Adrenal gland (tissue), 12 donors: ENCODE data around the gene NCOA1. TPM values are rescaled to one million over a fixed set of nuclear protein-coding genes. Genes with fewer than 3 reads are reported as not detected.

Source experiments
- DNase-seq, 7 donors: peaks; one replicate each; pipeline ENCODE4 v3.0.0-alpha.2; 2019 to 2020
- H3K27ac ChIP-seq, 5 donors: fragments of 200-600 bp; sonication (generic) in 4 of 5; 1 replicate in 3 of 5; 2 replicates in 2 of 5; pipeline versions ENCODE4 v1.5.1 to v1.8.0; 2016 to 2020; ENCODE audit warnings: mild to moderate bottlenecking in 1 of 5
- H3K27me3 ChIP-seq: fragments of 200-600 bp; 2 replicates; pipeline ENCODE4 v1.8.0; 2021
- H3K36me3 ChIP-seq, 2 donors: fragments of 200-600 bp; replicated peaks in 1 of 2; 1 replicate in 1 of 2; 2 replicates in 1 of 2; pipeline versions ENCODE4 v1.5.1 to v1.8.0; 2018 to 2022
- H3K4me1 ChIP-seq, 2 donors: fragments of 200-600 bp; replicated peaks in 1 of 2; 1 replicate in 1 of 2; 2 replicates in 1 of 2; pipeline versions ENCODE4 v1.5.1 to v1.8.0; 2018 to 2021
- H3K4me3 ChIP-seq, 4 donors: fragments of 200-600 bp; sonication (generic) in 3 of 4; one replicate each; pipeline ENCODE4 v1.5.1; 2016 to 2018
- H3K9me3 ChIP-seq, 3 donors: fragments of 200-600 bp; sonication (generic) in 1 of 3; replicated peaks in 1 of 3; 1 replicate in 2 of 3; 2 replicates in 1 of 3; pipeline versions ENCODE4 v1.5.1 to v1.8.0; 2016 to 2021
- POLR2A ChIP-seq, 2 donors: fragments of 450-650 bp; IDR thresholded peaks; one replicate each; pipeline ENCODE4 v1.6.1; 2017; ENCODE audit warnings: antibody characterized with exemption in 2 of 2, mild to moderate bottlenecking in 2 of 2, moderate library complexity in 1 of 2
- WGBS, 4 donors: extraction: QIAGEN DNeasy Blood & Tissue Kit in 2 of 4; methylation state at CpG; one replicate each; pipeline versions ENCODE4 v1.1.5 to v1.1.7; 2013 to 2017; 5-methylcytosine and 5-hydroxymethylcytosine counted together
- intact Hi-C, 2 donors: fragments of 100-400 bp; cut with DNase I; formaldehyde crosslinking; loops; one replicate each; pipeline versions ENCODE4 v1.14.1 to v1.15.0; 2022 to 2023
- polyA plus RNA-seq, 3 donors: library from polyadenylated mRNA; stranded (reverse); fragments of 200-250 nt in 2 of 3; fragments of 350-450 nt in 1 of 3; fragmentation: Illumina TruSeq in 1 of 3; extraction: RNeasy Lipid Tissue Mini Kit (QIAGEN cat#74804) in 1 of 3; gene quantifications; one replicate each; pipeline ENCODE4 v1.2.3, GENCODE V29; 2013 to 2014
- total RNA-seq, 9 donors: library from RNA; depleted of rRNA in 4 of 9; stranded (reverse); fragments of >200 nt in 4 of 9; fragments of 120-200 nt in 1 of 9; fragmentation: NEBNext Ultra II Directional in 1 of 9; extraction: Animal tissue kit (Norgen Biotek cat#: 25700) in 1 of 9; gene quantifications; one replicate each; pipeline versions ENCODE4 v1.1.0 to v1.2.4, GENCODE V29; 2013 to 2023
- TF ChIP-seq, protein P1 (sequence below), 6 experiments: fragments of 450-650 bp in 4 of 6; fragments of 200-600 bp in 2 of 6; sonication (generic) in 1 of 6; IDR thresholded peaks; 1 replicate in 5 of 6; 2 replicates in 1 of 6; pipeline versions ENCODE4 v1.5.1 to v1.8.0; 2016 to 2021; ENCODE audit warnings: antibody characterized with exemption in 6 of 6, mild to moderate bottlenecking in 2 of 6, moderate library complexity in 1 of 6
- donor health status: healthy with polysubstance abuse.
- donor health status: Bipolar disorder and iron deficiency.
- donor health status: DM: yes; HTN: yes; CAD: no.
- donor health status: DM: no; HTN: no; CAD: no.
- donor health status: DM: no; HTN: no; CAD: no.
- donor health status: DM: yes; HTN: yes; CAD: no.

NCOA1 gene
- total and polyA plus RNA-seq, 12 donors, result 13.6 to 85.5 (median 43.6) TPM

- H3K4me3 ChIP-seq, result no peak overlapping the region
- WGBS, 4 donors, result 83 to 91% (median 87%) methylated on average over 1 of the region's 1 CpG
- DNase-seq, result no peak
- H3K27ac ChIP-seq, result no peak overlapping the region
- no peaks in the 10 kb centered on the region for H3K36me3 ChIP-seq
- no peaks in the 10 kb centered on the region for H3K27me3 ChIP-seq
- no peaks in the 10 kb centered on the region for H3K9me3 ChIP-seq
- peaks cover 0 to 8% of the 10 kb centered on the region in 2 donors for H3K4me1 ChIP-seq
- TF ChIP-seq, protein P1, sequence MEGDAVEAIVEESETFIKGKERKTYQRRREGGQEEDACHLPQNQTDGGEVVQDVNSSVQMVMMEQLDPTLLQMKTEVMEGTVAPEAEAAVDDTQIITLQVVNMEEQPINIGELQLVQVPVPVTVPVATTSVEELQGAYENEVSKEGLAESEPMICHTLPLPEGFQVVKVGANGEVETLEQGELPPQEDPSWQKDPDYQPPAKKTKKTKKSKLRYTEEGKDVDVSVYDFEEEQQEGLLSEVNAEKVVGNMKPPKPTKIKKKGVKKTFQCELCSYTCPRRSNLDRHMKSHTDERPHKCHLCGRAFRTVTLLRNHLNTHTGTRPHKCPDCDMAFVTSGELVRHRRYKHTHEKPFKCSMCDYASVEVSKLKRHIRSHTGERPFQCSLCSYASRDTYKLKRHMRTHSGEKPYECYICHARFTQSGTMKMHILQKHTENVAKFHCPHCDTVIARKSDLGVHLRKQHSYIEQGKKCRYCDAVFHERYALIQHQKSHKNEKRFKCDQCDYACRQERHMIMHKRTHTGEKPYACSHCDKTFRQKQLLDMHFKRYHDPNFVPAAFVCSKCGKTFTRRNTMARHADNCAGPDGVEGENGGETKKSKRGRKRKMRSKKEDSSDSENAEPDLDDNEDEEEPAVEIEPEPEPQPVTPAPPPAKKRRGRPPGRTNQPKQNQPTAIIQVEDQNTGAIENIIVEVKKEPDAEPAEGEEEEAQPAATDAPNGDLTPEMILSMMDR (IDR thresholded peaks at IDR 0.05), result no peak
- no peak for TF ChIP-seq POLR2A (IDR thresholded peaks at IDR 0.05)
- intact Hi-C loops, result no loop called here
Measured at GRCh38 chr2:24638568-24638967, 147.5 kb downstream of the NCOA1 start.

- no peaks in the 10 kb centered on the region for H3K9me3 ChIP-seq
- no peak overlapping the region for H3K27ac ChIP-seq
- H3K4me3 ChIP-seq, result no peak overlapping the region
- intact Hi-C loops, result no loop called here
- H3K4me1 ChIP-seq, result peaks cover 0 to 8% of the 10 kb centered on the region in 2 donors
- TF ChIP-seq POLR2A (IDR thresholded peaks at IDR 0.05), result no peak
- no peaks in the 10 kb centered on the region for H3K36me3 ChIP-seq
- no peak for DNase-seq
- H3K27me3 ChIP-seq, result no peaks in the 10 kb centered on the region
- 90 to 97% (median 93%) methylated on average over 1 of the region's 1 CpG for WGBS, 4 donors
Measured at GRCh38 chr2:24642351-24642750, 151.3 kb downstream of the NCOA1 start.

DNA sequence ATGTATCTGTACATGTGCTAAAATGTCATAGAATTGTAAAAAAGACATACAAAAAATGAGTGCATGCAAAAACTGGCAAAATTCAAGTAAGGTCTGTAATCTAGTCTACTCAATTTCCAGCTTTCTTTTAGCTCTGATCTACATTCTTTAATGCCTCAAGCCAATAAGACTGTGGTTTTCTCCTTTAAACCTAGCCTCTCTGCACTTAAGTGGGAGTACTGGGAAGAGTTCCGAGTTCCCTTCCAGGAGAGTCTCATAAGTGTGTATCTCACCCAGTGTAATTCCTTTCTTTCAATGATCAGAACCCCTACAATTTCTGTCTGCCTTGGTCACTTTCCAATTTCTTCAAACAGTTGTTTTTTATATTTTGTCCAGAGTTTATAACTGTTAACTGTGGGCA is 152.0 kb downstream of the NCOA1 start:
- 78 to 96% (median 94%) methylated on average over 1 of the region's 1 CpG for WGBS, 4 donors
- intact Hi-C loops, result no loop called here
- Histone ChIP-seq H3K27me3 (no peaks in the 10 kb centered on the region), H3K9me3 (no peaks in the 10 kb centered on the region), H3K36me3 (no peaks in the 10 kb centered on the region), H3K4me1 (peaks cover 0 to 8% of the 10 kb centered on the region in 2 donors), H3K27ac (no peak overlapping the region), H3K4me3 (no peak overlapping the region)
- TF ChIP-seq, protein P1 (IDR thresholded peaks at IDR 0.05), result no peak
- TF ChIP-seq POLR2A (IDR thresholded peaks at IDR 0.05), result no peak
- DNase-seq, result no peak

DNA sequence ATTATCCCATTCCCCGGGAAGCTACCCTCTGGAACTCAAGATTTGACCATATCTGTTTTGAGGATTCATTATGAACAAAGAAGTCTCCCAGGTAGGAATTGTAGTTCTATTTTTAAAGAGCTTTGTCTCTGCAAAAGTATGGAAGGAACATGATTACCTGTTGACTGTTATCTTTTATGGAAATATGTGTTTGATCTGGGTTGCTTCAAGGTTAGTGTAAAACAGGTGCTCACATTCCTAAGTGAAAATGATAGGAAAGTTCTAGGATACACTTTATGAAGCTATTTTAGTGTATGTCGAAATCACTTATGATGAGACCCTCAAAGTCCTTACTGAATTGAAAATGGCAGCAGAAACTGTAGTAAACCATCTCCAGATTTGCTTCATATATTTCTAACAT is 153.0 kb downstream of the NCOA1 start:
- no peak overlapping the region for H3K4me3 ChIP-seq
- H3K9me3 ChIP-seq, result no peaks in the 10 kb centered on the region
- DNase-seq, result no peak
- TF ChIP-seq, protein P1 (IDR thresholded peaks at IDR 0.05), result no peak
- TF ChIP-seq POLR2A (IDR thresholded peaks at IDR 0.05), result no peak
- no peaks in the 10 kb centered on the region for H3K36me3 ChIP-seq
- H3K4me1 ChIP-seq, result peaks cover 0 to 8% of the 10 kb centered on the region in 2 donors
- H3K27me3 ChIP-seq, result no peaks in the 10 kb centered on the region
- intact Hi-C loops, result no loop called here
- WGBS, 4 donors, result 95 to 98% (median 97%) methylated on average over 2 of the region's 2 CpGs
- no peak overlapping the region for H3K27ac ChIP-seq

DNA sequence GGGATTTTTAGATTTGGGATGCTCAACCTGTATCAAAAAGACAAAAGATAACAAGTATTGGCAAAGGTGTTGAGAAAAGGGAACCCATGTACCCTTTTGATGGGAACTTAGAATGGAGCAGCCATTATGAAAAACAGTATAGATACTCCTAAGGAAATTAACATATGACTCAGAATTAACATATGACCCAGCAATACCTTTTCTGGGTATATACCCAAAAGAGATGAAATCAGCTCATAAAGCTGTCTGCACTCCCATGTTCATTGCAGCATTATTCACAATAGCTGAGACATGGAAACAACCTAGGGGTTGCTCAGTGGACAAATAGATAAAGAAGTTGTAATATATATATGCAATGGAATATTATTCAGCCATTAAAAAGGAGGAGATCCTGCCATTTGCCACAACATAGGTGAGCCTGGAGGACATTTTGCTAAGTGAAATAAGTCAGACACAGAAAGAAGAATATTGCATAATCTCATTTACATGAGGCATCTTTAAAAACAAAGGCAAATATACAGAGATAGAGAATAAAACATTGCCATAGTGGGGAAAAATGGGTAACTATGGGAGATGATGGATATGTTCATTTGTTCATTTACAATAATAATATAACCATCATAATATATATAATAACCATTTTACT is 160.1 kb downstream of the NCOA1 start:
- no peak for DNase-seq
- Histone ChIP-seq H3K9me3 (no peaks in the 10 kb centered on the region), H3K4me3 (no peak overlapping the region), H3K27ac (no peak overlapping the region), H3K36me3 (no peaks in the 10 kb centered on the region), H3K27me3 (no peaks in the 10 kb centered on the region), H3K4me1 (peaks cover 0 to 13% of the 10 kb centered on the region in 2 donors)
- TF ChIP-seq, protein P1 (IDR thresholded peaks at IDR 0.05), result no peak
- TF ChIP-seq POLR2A (IDR thresholded peaks at IDR 0.05), result no peak
- intact Hi-C loops, result no loop called here
